Retina (tissue), 1 donor: ENCODE data around the gene RNF25.

Experiments
- DNase-seq: peaks from one replicate; pipeline ENCODE4 v3.0.0-alpha.2; 2016

Gene RNF25

DNA sequence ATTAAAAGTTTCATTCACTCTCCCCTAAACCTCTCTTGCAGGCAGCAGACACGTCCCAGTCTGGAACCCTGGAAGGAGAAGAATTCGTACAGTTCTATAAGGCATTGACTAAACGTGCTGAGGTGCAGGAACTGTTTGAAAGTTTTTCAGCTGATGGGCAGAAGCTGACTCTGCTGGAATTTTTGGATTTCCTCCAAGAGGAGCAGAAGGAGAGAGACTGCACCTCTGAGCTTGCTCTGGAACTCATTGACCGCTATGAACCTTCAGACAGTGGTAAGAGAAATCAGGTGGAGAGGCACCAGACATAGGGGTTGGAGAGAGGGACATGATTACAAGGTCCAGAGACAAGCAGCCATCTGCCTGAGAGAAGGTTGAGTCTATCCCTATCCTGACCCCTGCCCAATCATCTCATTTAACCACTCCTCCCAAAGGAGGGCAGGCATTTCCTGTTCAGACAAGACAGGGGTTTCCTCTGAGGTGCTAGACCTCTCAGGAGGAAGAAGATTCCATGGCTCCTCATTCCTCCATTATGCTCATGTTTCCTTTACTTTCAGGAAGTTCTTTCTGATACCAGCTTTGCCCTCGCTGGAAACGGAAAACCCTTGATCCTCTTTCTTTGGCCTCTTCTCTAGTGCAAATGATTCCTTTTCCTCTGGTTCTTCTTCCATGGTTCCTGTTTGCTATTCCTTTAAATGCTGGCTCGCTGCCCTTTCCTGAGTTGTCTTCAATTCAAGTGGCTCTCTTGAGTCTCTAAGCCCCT, 49.0 kb downstream of the RNF25 start:
- DNase-seq: no peak

DNA sequence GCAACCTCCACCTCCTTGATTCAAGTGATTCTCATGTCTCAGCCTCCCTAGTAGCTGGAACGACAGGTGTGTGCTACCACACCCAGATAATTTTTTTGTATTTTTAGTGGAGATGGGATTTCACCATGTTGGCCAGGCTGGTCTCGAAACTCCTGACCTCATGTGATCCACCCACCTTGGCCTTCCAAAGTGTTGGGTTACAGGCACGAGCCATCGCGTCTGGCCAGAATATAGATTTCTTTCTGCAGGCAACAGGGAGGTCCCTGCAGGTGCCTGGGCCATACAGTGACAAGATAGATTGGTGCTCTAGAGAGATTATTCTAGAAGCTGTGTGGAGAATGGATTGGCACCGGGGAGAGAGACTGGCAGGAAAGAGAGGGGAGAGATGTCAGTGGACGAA, 50.8 kb downstream of the RNF25 start:
- no peak for DNase-seq

- DNase-seq: no peak
Observed at GRCh38 chr2:218618102-218618860, 53.5 kb downstream of the RNF25 start.

DNA sequence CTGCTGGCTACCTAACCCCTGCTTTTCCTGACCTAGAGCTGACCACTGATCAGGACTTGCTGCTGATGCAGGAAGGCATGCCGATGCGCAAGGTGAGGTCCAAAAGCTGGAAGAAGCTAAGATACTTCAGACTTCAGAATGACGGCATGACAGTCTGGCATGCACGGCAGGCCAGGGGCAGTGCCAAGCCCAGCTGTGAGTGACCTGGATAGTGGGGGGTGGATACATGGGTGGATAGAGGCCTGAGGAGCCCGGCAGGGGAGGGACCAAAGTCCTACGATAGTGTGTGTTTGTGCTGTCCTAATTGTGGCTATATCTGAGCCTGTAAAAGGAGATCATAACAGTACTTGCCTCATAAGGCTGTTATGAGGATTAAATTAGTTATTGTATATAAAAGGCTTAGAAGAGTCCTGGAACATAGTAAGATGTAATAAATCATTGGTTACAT, 55.9 kb downstream of the RNF25 start:
- DNase-seq: no peak
